Loucy (cell line): ENCODE data around the gene LGR4.

Experiments
- CTCF ChIP-seq: fragments of 200-600 bp; sonication (generic); conservative IDR thresholded peaks from 2 replicates; pipeline ENCODE4 v1.5.1; 2014; ENCODE audit warnings: mild to moderate bottlenecking, antibody characterized with exemption, low read length
- EZH2phosphoT487 ChIP-seq: fragments of 200-600 bp; IDR thresholded peaks from 2 replicates; pipeline ENCODE4 v1.6.1; 2018; ENCODE audit warnings: antibody characterized with exemption, mild to moderate bottlenecking, moderate library complexity, borderline replicate concordance

GRCh38 chr11:27362749-27363575 is 109.6 kb downstream of the LGR4 start, which contains the start of gene CCDC34:
- no peak for TF ChIP-seq CTCF
- no peak for TF ChIP-seq EZH2phosphoT487
